ENCODE results near the gene CDH12.

DNA sequence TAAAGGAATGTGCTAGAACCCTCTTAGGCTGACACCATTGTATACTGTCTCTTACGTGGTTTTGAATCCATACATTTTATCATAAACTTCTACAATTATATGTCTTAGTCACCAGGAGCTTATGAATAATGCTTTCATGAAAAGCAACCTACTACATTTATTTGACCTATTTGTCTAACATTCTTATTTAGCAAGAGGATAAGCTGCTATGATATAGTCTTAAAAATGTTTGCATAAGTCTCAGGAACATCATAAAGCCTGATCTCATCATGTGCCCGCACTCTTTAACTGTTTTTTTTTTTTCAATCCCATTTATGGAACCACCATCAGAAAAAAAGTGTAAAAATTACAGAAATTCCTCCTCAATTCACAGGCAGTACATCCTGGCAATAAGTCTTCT, 59.7 kb downstream of the CDH12 start:
- TF ChIP-seq YY1 (IDR thresholded peaks at IDR 0.05; ENCODE audit: low read depth) (no peak), TAF1 (IDR thresholded peaks at IDR 0.05; ENCODE audit: low read depth) (no peak), TEAD4 (IDR thresholded peaks at IDR 0.05) (no peak), EP300 (IDR thresholded peaks at IDR 0.05; ENCODE audit: borderline replicate concordance) (no peak), EGR1 (IDR thresholded peaks at IDR 0.05) (no peak), FOXM1 (IDR thresholded peaks at IDR 0.05; ENCODE audit: borderline replicate concordance, low read depth) (no peak), RAD21 (IDR thresholded peaks at IDR 0.05; ENCODE audit: low read depth) (no peak), REST (IDR thresholded peaks at IDR 0.05; ENCODE audit: low read depth) (no peak), NFIC (IDR thresholded peaks at IDR 0.05) (no peak), CEBPB (IDR thresholded peaks at IDR 0.05) (no peak), TCF12 (IDR thresholded peaks at IDR 0.05; ENCODE audit: low read depth) (no peak), ZBTB7A (IDR thresholded peaks at IDR 0.05; ENCODE audit: low read depth) (no peak)
- TF ChIP-seq, protein P1, sequence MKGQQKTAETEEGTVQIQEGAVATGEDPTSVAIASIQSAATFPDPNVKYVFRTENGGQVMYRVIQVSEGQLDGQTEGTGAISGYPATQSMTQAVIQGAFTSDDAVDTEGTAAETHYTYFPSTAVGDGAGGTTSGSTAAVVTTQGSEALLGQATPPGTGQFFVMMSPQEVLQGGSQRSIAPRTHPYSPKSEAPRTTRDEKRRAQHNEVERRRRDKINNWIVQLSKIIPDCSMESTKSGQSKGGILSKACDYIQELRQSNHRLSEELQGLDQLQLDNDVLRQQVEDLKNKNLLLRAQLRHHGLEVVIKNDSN (IDR thresholded peaks at IDR 0.05): no peak
- TF ChIP-seq, protein P2, sequence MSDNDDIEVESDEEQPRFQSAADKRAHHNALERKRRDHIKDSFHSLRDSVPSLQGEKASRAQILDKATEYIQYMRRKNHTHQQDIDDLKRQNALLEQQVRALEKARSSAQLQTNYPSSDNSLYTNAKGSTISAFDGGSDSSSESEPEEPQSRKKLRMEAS (IDR thresholded peaks at IDR 0.05): no peak
